ENCODE results near the gene ACBD5.

Gene ACBD5

DNA sequence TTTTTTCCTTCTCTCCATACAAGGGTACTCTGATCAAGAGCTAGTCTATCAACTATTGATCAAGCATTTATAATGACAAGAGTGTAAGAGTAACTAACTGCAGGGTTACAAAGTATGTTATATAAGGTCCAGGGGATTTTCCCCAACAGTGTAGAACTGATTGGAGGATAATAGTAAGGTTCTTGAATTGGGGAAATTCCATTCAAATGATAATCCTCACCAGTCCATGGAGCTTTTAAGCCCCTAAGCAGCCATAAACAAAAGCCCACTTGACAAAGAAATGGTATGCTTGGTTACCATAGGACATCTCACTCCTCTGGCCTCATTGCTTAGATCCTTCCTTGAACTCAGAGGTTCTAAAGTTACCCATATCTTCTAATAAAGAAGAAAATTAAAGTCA is 94.7 kb downstream of the ACBD5 start:
- DNase-seq, result no peak
